GM12874 (cell line): Measurements from ENCODE around the gene USH2A.

Experiments used
- CTCF ChIP-seq: IDR thresholded peaks from 2 replicates; pipeline ENCODE4 v1.5.1; 2011; ENCODE audit warnings: low read depth, mild to moderate bottlenecking, control low read depth, low read length, moderate library complexity; ENCODE audit not compliant: insufficient read depth

Gene USH2A

GRCh38 chr1:216183454-216183853, 239.8 kb downstream of the USH2A start:
- TF ChIP-seq CTCF, result no peak

- TF ChIP-seq CTCF, result no peak
These were observed 240.2 kb downstream of the USH2A start for GRCh38 chr1:216183007-216183406.

GRCh38 chr1:216181590-216181989, 241.7 kb downstream of the USH2A start:
- TF ChIP-seq CTCF, result no peak

- no peak for TF ChIP-seq CTCF
These were observed 245.0 kb downstream of the USH2A start for GRCh38 chr1:216178281-216178680.

GRCh38 chr1:216176970-216177369, 246.3 kb downstream of the USH2A start:
- no peak for TF ChIP-seq CTCF

- no peak for TF ChIP-seq CTCF
These were observed 247.5 kb downstream of the USH2A start for GRCh38 chr1:216175714-216176113.

GRCh38 chr1:216173376-216173995, 249.8 kb downstream of the USH2A start:
- TF ChIP-seq CTCF, result no peak
